Endothelial cell of umbilical vein (primary cell): ENCODE results near the gene RAI1. TPM values are rescaled to one million over a fixed set of nuclear protein-coding genes. Genes with fewer than 3 reads are reported as not detected.

Experiments used
- BruUV-seq: library from RNA; stranded (reverse); fragments of 400-500 nt; replicated peaks from 2 replicates; lab custom pipeline; 2021; lab: Mats Ljungman, UMichigan
- CTCF ChIA-PET: fragments of 300-600, 350-600 bp; sonication (Branson Sonifier 250); formaldehyde crosslinking; loops from one replicate; lab custom pipeline; 2021; ENCODE audit warnings: antibody characterized with exemption, inconsistent platforms; lab: Charles Lee
- POLR2A ChIA-PET: fragments of 300-600, 350-600 bp; sonication (Branson Sonifier 250); formaldehyde crosslinking; loops from one replicate; lab custom pipeline; 2021; ENCODE audit warnings: antibody characterized with exemption, inconsistent platforms; lab: Charles Lee
- DNase-seq: peaks from one replicate; pipeline ENCODE4 v3.0.0-alpha.2; 2011; ENCODE audit warnings: low read depth, low spot score
- FAIRE-seq: peaks from 2 replicates; lab custom pipeline; 2011; peaks lifted over from hg19 to GRCh38; lab: Jason Lieb, UNC
- H2AFZ ChIP-seq: 2 replicates; pipeline ENCODE4 v1.6.0; 2012; ENCODE audit warnings: low read depth, low read length, control low read depth, inconsistent platforms
- H3K27ac ChIP-seq: 2 replicates; pipeline ENCODE4 v1.5.1; 2011; ENCODE audit warnings: low read depth, mild to moderate bottlenecking, control low read depth, low read length, moderate library complexity; ENCODE audit not compliant: insufficient read depth
- H3K27me3 ChIP-seq, 2 experiments: 2 replicates each; pipeline versions ENCODE4 v1.6.0 to v1.6.1; 2011; ENCODE audit warnings: low read length in 2 of 2, mixed read lengths in 1 of 2; ENCODE audit not compliant: control insufficient read depth in 2 of 2, insufficient read depth in 2 of 2
- H3K36me3 ChIP-seq, 2 experiments: 2 replicates in 1 of 2; 3 replicates in 1 of 2; pipeline ENCODE4 v1.5.1; 2011; ENCODE audit warnings: low read length in 2 of 2, mild to moderate bottlenecking in 1 of 2, moderate library complexity in 1 of 2; ENCODE audit not compliant: control insufficient read depth in 2 of 2, insufficient read depth in 2 of 2; ENCODE audit errors: extremely low read depth in 1 of 2
- H3K4me1 ChIP-seq: 3 replicates; pipeline ENCODE4 v1.5.1; 2011; ENCODE audit warnings: mild to moderate bottlenecking, low read length; ENCODE audit not compliant: control insufficient read depth, insufficient read depth; ENCODE audit errors: extremely low read depth
- H3K4me2 ChIP-seq: 2 replicates; pipeline ENCODE4 v1.6.1; 2011; ENCODE audit warnings: low read length, control low read depth, mixed read lengths; ENCODE audit not compliant: insufficient read depth
- H3K4me3 ChIP-seq, 3 experiments: fragments of 200-600 bp in 1 of 3; sonication (generic), shearing (Covaris generic) in 1 of 3; replicated peaks in 1 of 3; 2 replicates each; pipeline ENCODE4 v1.5.1; 2011 to 2016; ENCODE audit warnings: control low read depth in 3 of 3, low read length in 3 of 3, mild to moderate bottlenecking in 2 of 3, inconsistent platforms in 1 of 3, low read depth in 1 of 3, moderate library complexity in 1 of 3; ENCODE audit not compliant: insufficient read depth in 1 of 3
- H3K79me2 ChIP-seq: 2 replicates; pipeline ENCODE4 v1.6.0; 2012; ENCODE audit warnings: low read length, inconsistent platforms; ENCODE audit not compliant: control insufficient read depth, insufficient read depth
- H3K9ac ChIP-seq: replicated peaks from 2 replicates; pipeline ENCODE3; 2011; ENCODE audit warnings: low read length, control low read depth; ENCODE audit not compliant: insufficient read depth; ENCODE audit errors: extremely low read depth
- H3K9me1 ChIP-seq: replicated peaks from 3 replicates; pipeline ENCODE4 v1.6.0; 2011; ENCODE audit warnings: mild to moderate bottlenecking, low read length; ENCODE audit not compliant: control insufficient read depth, insufficient read depth; ENCODE audit errors: extremely low read depth
- H3K9me3 ChIP-seq: replicated peaks from 2 replicates; pipeline ENCODE4 v1.5.1; 2012; ENCODE audit warnings: low read length, inconsistent platforms; ENCODE audit not compliant: control insufficient read depth, insufficient read depth
- H4K20me1 ChIP-seq: replicated peaks from 2 replicates; pipeline ENCODE3; 2011; ENCODE audit warnings: mild to moderate bottlenecking, low read length; ENCODE audit not compliant: control insufficient read depth, insufficient read depth; ENCODE audit errors: extremely low read depth
- EZH2 ChIP-seq: IDR thresholded peaks from 2 replicates; pipeline ENCODE4 v1.6.1; 2012; ENCODE audit warnings: borderline replicate concordance, low read depth, mild to moderate bottlenecking, moderate library complexity, low read length, inconsistent platforms; ENCODE audit not compliant: severe bottlenecking
- FOS ChIP-seq: IDR thresholded peaks from 2 replicates; pipeline ENCODE4 v1.6.1; 2011; ENCODE audit warnings: mild to moderate bottlenecking, low read length, moderate library complexity, borderline replicate concordance; ENCODE audit not compliant: insufficient read depth
- GATA2 ChIP-seq: IDR thresholded peaks from 2 replicates; pipeline ENCODE4 v1.7.0; 2011; ENCODE audit warnings: low read depth, mild to moderate bottlenecking, moderate library complexity, mixed read lengths, low read length; ENCODE audit not compliant: insufficient read length, insufficient read depth
- JUN ChIP-seq: IDR thresholded peaks from 2 replicates; pipeline ENCODE4 v1.6.1; 2011; ENCODE audit warnings: borderline replicate concordance, low read depth; ENCODE audit not compliant: insufficient read length, insufficient read depth
- MYC ChIP-seq: IDR thresholded peaks from one replicate; pipeline ENCODE4 v1.6.1; 2011; ENCODE audit warnings: mild to moderate bottlenecking, low read depth, low read length
- POLR2A ChIP-seq: IDR thresholded peaks from 2 replicates; pipeline ENCODE4 v1.6.1; 2012; ENCODE audit warnings: low read depth, mild to moderate bottlenecking, control low read depth, low read length
- POLR2AphosphoS5 ChIP-seq: IDR thresholded peaks from 2 replicates; pipeline ENCODE4 v1.6.1; 2012; ENCODE audit warnings: low read depth, mild to moderate bottlenecking, control low read depth, low read length, moderate library complexity; ENCODE audit not compliant: insufficient read depth
- dilution Hi-C: fragments of 300-500 bp; cut with MboI; formaldehyde crosslinking; loops from one replicate; pipeline ENCODE4 v1.15.0; 2019; ENCODE audit warnings: low sequenced_read_pairs; ENCODE audit not compliant: extremely low pct_ligation_motif_present
- intact Hi-C: fragments of 100-400 bp; cut with micrococcal nuclease; formaldehyde crosslinking; loops from one replicate; pipeline ENCODE4 v1.10.0; 2022
- polyA plus RNA-seq, 4 experiments: library from polyadenylated mRNA; depleted of rRNA in 3 of 4; stranded (reverse) in 3 of 4; unstranded in 1 of 4; fragments of >200 nt; gene quantifications; 2 replicates each; pipeline versions ENCODE4 v1.2.1 to v1.2.3, GENCODE V29; 2011 to 2012; ENCODE audit warnings: missing spikeins in 1 of 4
- total RNA-seq: library from RNA; stranded (reverse); gene quantifications from 2 replicates; pipeline ENCODE4 v1.2.3, GENCODE V29; 2021
- TF ChIP-seq, protein P1 (sequence below): IDR thresholded peaks from 2 replicates; pipeline ENCODE4 v1.6.1; 2011; ENCODE audit not compliant: insufficient read depth, insufficient read length
- TF ChIP-seq, protein P2 (sequence below), 2 donors: IDR thresholded peaks; 1 replicate in 1 of 2; 2 replicates in 1 of 2; pipeline ENCODE4 v1.5.1; 2011; ENCODE audit warnings: low read length in 2 of 2, mild to moderate bottlenecking in 2 of 2, moderate library complexity in 2 of 2, control low read depth in 1 of 2, inconsistent platforms in 1 of 2, low read depth in 1 of 2; ENCODE audit not compliant: insufficient read depth in 1 of 2; ENCODE audit errors: extremely low read depth in 1 of 2

The RAI1 gene
- total and polyA plus RNA-seq, 2 donors (not counting 3 experiments of a cell fraction or from before 2014, with no cell fraction given) = 7.8 to 43.3 TPM

DNA sequence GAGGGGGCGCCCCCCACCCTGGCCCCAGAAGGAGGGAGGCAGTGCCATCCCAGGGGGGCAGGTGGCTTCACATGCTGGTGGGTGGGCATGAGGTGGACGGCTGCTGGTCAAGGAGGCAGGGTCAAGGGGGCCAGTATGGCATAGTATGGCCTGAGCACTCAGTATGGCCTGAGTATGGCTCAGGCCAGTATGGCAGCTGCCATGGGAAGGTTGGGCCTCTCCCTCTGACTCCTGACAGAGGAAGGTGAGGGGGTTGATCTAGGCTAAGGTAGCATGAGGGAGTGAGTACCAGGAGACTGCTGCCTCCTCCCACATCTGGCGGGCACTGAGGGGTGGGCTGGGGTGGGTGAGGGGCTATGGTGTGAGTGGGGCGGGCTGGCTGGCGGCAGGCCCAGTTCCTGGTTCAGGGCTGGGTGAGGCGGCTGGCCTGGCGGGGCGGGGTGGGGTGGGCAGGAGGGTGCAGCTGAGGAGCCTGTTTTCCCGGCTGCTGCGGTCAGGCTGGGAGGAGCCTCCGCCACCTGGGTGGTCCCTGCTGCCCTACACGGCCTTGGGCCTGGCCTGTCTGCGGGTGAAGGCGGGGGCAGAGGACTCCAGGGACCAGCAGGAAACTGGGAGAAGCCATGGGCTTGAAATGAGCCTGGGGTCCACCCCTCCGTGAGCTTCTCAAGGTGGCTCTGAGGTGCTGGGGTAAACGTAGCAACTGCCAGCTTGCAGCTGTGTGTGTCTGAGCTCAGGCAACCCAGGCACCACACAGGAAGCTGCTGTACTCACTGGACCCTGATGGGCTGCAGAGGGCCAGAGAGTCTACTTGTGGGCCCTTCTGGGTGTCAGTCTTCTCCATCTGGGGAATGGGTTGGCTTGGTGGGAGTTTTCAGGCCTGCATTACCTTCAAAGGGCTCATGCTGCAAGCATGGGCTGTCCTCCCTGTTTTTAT lies 57.0 kb downstream of the RAI1 start:
- FAIRE-seq = peak; percentile 21
- H2AFZ ChIP-seq = no peak overlapping the region
- dilution Hi-C loops = no loop called here
- peak overlapping the region; percentile 14 for H3K27ac ChIP-seq
- H3K36me3 ChIP-seq = no peaks in the 10 kb centered on the region
- no peaks in the 10 kb centered on the region for H3K9me1 ChIP-seq
- H3K4me2 ChIP-seq = no peak overlapping the region
- intact Hi-C loops = no loop called here
- H4K20me1 ChIP-seq = no peaks in the 10 kb centered on the region
- H3K79me2 ChIP-seq = peaks cover 45% of the 10 kb centered on the region
- no peaks in the 10 kb centered on the region for H3K27me3 ChIP-seq
- no peak for TF ChIP-seq EZH2
- TF ChIP-seq POLR2AphosphoS5 = no peak
- TF ChIP-seq, protein P1, sequence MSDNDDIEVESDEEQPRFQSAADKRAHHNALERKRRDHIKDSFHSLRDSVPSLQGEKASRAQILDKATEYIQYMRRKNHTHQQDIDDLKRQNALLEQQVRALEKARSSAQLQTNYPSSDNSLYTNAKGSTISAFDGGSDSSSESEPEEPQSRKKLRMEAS = no peak
- TF ChIP-seq MYC = no peak
- TF ChIP-seq, protein P2, sequence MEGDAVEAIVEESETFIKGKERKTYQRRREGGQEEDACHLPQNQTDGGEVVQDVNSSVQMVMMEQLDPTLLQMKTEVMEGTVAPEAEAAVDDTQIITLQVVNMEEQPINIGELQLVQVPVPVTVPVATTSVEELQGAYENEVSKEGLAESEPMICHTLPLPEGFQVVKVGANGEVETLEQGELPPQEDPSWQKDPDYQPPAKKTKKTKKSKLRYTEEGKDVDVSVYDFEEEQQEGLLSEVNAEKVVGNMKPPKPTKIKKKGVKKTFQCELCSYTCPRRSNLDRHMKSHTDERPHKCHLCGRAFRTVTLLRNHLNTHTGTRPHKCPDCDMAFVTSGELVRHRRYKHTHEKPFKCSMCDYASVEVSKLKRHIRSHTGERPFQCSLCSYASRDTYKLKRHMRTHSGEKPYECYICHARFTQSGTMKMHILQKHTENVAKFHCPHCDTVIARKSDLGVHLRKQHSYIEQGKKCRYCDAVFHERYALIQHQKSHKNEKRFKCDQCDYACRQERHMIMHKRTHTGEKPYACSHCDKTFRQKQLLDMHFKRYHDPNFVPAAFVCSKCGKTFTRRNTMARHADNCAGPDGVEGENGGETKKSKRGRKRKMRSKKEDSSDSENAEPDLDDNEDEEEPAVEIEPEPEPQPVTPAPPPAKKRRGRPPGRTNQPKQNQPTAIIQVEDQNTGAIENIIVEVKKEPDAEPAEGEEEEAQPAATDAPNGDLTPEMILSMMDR (IDR thresholded peaks at IDR 0.05; ENCODE audit: extremely low read depth in 1 of 2, insufficient read depth in 1 of 2, low read depth in 1 of 2, low read length in 2 of 2) = no peak
- no peak for TF ChIP-seq POLR2A
- no peak for TF ChIP-seq JUN
- TF ChIP-seq GATA2 = no peak
- no peak for TF ChIP-seq FOS
- H3K9ac ChIP-seq = no peak overlapping the region
- no peaks in the 10 kb centered on the region for H3K9me3 ChIP-seq
- ChIA-PET POLR2A (interaction anchor here (0.6 kb wide), 1 partner anchor 51 kb away, joined by 4 read pairs; no protein-coding TSS in a partner anchor), CTCF (interaction anchor here (0.9 kb wide), 1 partner anchor 45 kb away, joined by 3 read pairs; no protein-coding TSS in a partner anchor)
- no peak for DNase-seq
- no TSS peak for BruUV-seq
- H3K4me1 ChIP-seq = peaks cover 32% of the 10 kb centered on the region
- no peak overlapping the region for H3K4me3 ChIP-seq
